HG02938 (cell line): ENCODE data around the gene GPR173.
A peak's percentile ranks its signal among the peaks of the same experiment; 100 is the strongest.

ENCODE experiments used
- ATAC-seq: cut with Tn5 transposase; IDR thresholded peaks from one replicate; pipeline ENCODE4 v1.9.1; 2021; ENCODE audit warnings: mild to moderate bottlenecking, moderate library complexity; ENCODE audit not compliant: unreplicated experiment

The GPR173 gene

GRCh38 chrX:53088136-53088974, 39.8 kb downstream of the GPR173 start:
- ATAC-seq, result no peak

DNA sequence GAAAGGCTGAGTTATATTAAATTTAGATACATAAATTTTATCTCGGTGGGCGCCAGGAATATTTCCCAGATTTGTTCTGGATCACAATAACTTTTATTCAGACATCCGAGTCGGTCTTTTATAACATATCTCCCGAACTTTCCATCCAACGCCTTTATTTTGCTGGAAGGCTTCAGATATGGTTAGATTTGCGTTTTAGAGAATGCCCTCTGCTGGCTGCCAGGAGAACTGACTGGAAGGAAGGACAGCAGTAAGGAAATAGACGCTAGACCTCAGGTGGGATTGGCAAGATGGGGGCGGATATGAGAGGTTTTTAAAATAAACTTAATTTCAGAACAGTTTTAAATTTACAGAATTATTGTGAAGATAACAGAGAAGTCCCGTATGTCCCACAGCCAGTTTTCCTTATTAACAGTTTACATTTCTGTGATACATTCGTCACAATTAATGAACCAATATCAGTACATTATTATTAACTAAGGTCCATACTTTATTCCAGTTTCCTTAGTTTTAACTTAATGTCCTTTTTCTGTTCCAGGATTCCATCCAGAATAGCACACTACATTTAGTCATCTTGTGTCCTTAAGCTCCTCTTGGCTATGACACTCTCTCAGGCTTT, 40.7 kb downstream of the GPR173 start:
- no peak for ATAC-seq

GRCh38 chrX:53089925-53090324, 41.3 kb downstream of the GPR173 start:
- ATAC-seq, result no peak

DNA sequence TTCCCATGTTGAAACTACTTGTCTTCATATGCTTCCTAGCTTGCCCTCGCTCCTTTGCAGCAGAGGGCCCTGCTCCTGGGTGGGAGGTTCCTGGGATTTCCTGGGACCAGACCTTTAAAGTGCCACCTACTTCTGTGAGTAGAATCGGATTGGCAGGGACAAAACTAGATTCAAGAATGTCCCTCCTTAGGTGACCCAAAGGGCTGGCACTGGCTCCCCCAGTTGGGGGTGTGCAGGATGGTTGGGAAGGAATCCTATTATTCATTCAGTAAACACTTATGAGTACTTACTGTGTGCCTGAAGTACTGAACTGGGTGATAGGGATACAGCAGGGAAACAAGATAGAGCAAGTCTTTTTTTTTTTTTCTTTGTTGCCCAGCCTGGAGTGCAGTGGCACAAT, 42.8 kb downstream of the GPR173 start:
- no peak for ATAC-seq

DNA sequence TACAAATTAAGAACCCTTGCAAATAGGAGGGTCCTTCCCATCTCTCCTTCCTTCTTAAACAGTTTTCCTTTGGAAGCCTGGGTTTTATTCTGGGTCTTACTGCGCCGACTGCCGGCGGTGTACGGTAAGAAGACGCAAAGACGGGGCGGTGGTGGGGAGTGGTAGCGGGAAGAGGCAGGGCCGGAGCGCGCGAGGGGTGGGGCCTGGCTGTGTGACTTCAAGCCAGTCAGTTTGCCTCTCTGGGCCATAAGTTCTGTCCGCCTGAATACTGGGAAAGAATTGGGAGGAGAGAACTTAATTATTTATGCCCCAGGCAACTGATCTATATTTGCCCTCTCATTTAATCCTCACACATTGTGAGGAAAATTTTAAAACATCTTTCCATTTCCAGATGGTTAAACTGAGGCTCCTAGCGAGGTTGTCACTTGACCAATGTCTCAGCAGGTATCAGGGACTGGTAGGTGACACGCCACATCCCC, 44.6 kb downstream of the GPR173 start:
- no peak for ATAC-seq

- ATAC-seq, result peak; percentile 73
Measured at GRCh38 chrX:53093748-53094581, 45.4 kb downstream of the GPR173 start, which contains the start of gene KANTR. KANTR (plus strand) TSS chrX:53094142; CDS start chrX:53124273, 30,131 bp downstream.

- no peak for ATAC-seq
Measured at GRCh38 chrX:53094582-53094905, 46.0 kb downstream of the GPR173 start.

GRCh38 chrX:53095796-53096195, 47.2 kb downstream of the GPR173 start:
- ATAC-seq, result no peak

DNA sequence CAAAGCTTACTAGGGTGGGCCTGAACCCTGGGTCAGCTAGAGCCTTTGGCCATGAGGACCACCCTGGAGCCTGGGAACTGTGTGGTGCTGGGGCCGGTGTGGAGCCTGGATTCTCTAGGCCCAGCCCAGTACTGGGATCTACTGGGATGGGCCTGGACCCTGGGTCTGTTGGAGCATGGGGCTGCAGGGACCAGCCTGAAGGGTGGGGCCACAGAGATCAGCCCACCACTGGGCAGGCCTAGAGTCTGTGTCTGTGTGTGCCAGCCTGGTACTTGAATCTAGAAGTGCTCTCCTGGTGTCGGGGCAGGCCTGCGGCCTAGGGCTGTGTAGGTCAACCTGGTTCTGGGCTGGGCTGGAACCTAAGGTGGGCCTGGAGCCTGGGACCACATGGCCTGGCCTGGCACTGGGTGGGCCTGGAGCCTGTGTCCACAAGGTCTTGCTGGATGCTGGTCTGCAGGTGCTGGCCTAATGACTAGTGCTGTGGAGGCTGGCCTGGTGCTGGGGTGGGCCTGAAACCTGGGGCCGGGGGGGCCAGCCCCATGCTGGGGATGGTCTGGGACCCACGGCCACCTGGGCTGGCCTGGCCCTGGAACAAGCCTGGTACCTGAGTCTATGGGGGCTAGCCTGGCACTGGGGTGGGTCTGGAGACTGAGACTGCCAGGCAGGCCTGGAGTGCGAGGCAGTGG, 66.4 kb downstream of the GPR173 start:
- ATAC-seq, result no peak

DNA sequence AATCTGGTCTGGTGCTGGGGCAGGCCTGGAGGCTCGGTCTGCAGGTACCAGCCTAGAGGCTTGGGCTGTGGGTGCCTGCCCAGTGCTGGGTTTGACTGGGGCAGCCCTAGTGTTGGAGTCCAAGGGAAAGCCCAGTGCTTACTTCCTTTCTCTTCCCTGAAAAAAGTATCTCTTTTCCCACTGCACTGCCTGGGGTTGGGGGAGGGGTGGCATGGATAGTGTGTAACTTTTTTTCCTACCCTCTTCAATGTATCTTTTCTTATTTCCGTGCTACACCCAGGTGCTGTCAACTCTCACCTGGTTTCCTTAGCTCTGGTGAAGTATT, 66.9 kb downstream of the GPR173 start:
- ATAC-seq, result no peak

DNA sequence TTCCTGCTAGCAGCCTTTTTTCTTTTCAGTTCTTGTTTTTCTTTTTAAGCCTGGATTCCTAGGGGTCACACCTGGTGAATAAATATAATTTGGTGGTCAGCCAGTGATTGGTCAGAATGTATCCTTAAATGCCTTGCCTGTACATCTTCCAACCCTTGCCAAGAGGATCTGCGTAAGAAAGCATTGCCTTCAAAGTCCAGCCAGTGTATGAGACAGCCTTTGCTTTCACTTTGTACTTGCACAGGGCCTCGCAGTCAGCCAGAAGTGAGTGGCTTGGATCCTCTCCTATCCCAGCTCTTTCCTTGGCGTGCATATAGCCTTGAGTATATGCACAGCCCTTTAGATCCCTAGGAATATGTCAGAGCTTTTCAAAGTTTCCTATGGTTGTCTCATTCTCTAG, 67.5 kb downstream of the GPR173 start:
- ATAC-seq, result no peak

GRCh38 chrX:53122013-53122412, 73.4 kb downstream of the GPR173 start:
- no peak for ATAC-seq

DNA sequence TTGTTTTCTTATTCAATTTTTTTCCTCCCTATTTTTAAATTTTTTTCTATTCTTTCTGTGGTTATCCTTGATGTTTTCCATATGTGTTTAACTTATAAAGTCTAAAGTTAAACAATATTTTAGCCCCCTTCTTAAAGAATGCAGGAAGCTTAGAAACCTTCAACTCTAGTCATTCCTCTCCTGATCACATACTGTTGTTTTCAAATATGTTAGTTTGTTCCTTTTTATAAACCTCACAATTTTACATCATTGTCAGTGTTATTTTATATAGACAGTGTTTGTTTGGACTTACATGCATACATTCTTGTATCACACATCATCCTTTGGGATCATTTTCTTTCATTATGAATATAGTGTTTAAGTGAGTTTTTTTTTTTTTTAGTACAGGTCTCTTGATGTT, 76.9 kb downstream of the GPR173 start:
- no peak for ATAC-seq

GRCh38 chrX:53126377-53126776, 77.8 kb downstream of the GPR173 start:
- ATAC-seq, result no peak

DNA sequence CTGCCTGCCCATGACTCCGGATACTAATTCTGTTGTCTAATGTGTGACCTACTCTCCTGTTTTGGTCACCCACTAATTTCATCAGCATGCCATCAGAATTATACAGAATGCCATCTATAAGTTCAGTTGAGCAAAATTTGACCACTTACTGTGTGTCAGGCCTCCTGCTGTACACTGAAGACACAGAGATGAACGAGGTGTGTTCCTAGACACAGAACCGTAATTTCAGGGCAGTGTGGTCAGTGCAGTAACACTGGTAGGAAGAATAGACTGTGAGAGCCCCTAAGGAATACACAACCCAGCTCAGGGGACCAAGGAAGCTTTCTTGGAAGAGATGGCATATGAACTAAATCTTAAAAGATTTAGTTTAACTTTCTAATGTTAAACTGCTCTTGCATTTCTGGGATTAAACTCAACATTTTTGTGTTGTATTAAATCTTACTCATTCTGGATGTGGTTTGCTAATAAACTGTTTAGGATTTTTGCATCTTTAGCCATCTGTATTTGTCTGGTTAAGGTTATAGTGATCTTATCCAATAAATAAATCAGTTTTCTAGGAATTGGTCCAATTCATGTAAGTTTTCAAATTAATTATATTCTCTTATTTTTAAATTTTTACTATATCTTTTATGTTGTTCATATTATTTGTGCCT, 79.6 kb downstream of the GPR173 start:
- ATAC-seq, result no peak
